Measurements from ENCODE around the gene SPATA7.

Gene SPATA7

GRCh38 chr14:88352698-88353097, 32.8 kb upstream of the SPATA7 start:
- no peak overlapping the region for H2AFZ ChIP-seq (ENCODE audit: low read depth, low read length)
- DNase-seq (no peak), ATAC-seq (ENCODE audit: insufficient read depth, low read depth) (no peak)

GRCh38 chr14:88354358-88354757, 31.1 kb upstream of the SPATA7 start:
- Histone ChIP-seq H3K79me2 (ENCODE audit: insufficient read depth, low read length) (no peaks in the 10 kb centered on the region), H4K20me1 (ENCODE audit: insufficient read depth, low read length) (no peaks in the 10 kb centered on the region), H3K4me1 (ENCODE audit: insufficient read depth, low read length) (no peaks in the 10 kb centered on the region), H3K27me3 (ENCODE audit: insufficient read depth, low read length, poor library complexity) (no peaks in the 10 kb centered on the region), H3K4me2 (ENCODE audit: insufficient read depth, low read length) (no peak overlapping the region), H3K9ac (ENCODE audit: low read depth, low read length) (no peak overlapping the region), H3K36me3 (ENCODE audit: insufficient read depth, low read length) (no peaks in the 10 kb centered on the region), H3K9me3 (ENCODE audit: insufficient read depth, low read length, severe bottlenecking) (no peaks in the 10 kb centered on the region), H2AFZ (ENCODE audit: low read depth, low read length) (no peak overlapping the region), H3K27ac (ENCODE audit: low read length) (no peak overlapping the region), H3K4me3 (ENCODE audit: low read depth in 1 of 2, low read length in 2 of 2) (no peak overlapping the region)
- no peak for DNase-seq
- no peak for ATAC-seq (ENCODE audit: insufficient read depth, low read depth)
- TF ChIP-seq CTCF (IDR thresholded peaks at IDR 0.05; ENCODE audit: borderline replicate concordance, extremely low read depth, low read length, poor library complexity, severe bottlenecking) (no peak), EZH2 (IDR thresholded peaks at IDR 0.05; ENCODE audit: borderline replicate concordance, low read depth, low read length, severe bottlenecking) (no peak)

More at GRCh38 chr14:88352698-88353097, 32.8 kb upstream of the SPATA7 start:
- Histone ChIP-seq H3K36me3 (ENCODE audit: insufficient read depth, low read length) (no peaks in the 10 kb centered on the region), H3K4me2 (ENCODE audit: insufficient read depth, low read length) (no peak overlapping the region), H3K27ac (ENCODE audit: low read length) (no peak overlapping the region), H4K20me1 (ENCODE audit: insufficient read depth, low read length) (no peaks in the 10 kb centered on the region), H3K4me3 (ENCODE audit: low read depth in 1 of 2, low read length in 2 of 2) (no peak overlapping the region), H3K9me3 (ENCODE audit: insufficient read depth, low read length, severe bottlenecking) (no peaks in the 10 kb centered on the region), H3K79me2 (ENCODE audit: insufficient read depth, low read length) (no peaks in the 10 kb centered on the region), H3K9ac (ENCODE audit: low read depth, low read length) (no peak overlapping the region), H3K4me1 (ENCODE audit: insufficient read depth, low read length) (no peaks in the 10 kb centered on the region), H3K27me3 (ENCODE audit: insufficient read depth, low read length, poor library complexity) (no peaks in the 10 kb centered on the region)
- no peak for TF ChIP-seq CTCF (IDR thresholded peaks at IDR 0.05; ENCODE audit: borderline replicate concordance, extremely low read depth, low read length, poor library complexity, severe bottlenecking)
- TF ChIP-seq EZH2 (IDR thresholded peaks at IDR 0.05; ENCODE audit: borderline replicate concordance, low read depth, low read length, severe bottlenecking), result no peak

- Histone ChIP-seq H3K79me2 (ENCODE audit: insufficient read depth, low read length) (no peaks in the 10 kb centered on the region), H3K4me3 (ENCODE audit: low read depth in 1 of 2, low read length in 2 of 2) (no peak overlapping the region), H3K36me3 (ENCODE audit: insufficient read depth, low read length) (no peaks in the 10 kb centered on the region), H3K9me3 (ENCODE audit: insufficient read depth, low read length, severe bottlenecking) (no peaks in the 10 kb centered on the region), H4K20me1 (ENCODE audit: insufficient read depth, low read length) (no peaks in the 10 kb centered on the region), H3K27ac (ENCODE audit: low read length) (no peak overlapping the region), H3K4me2 (ENCODE audit: insufficient read depth, low read length) (no peak overlapping the region), H3K27me3 (ENCODE audit: insufficient read depth, low read length, poor library complexity) (peaks cover 3% of the 10 kb centered on the region), H3K4me1 (ENCODE audit: insufficient read depth, low read length) (no peaks in the 10 kb centered on the region), H3K9ac (ENCODE audit: low read depth, low read length) (no peak overlapping the region), H2AFZ (ENCODE audit: low read depth, low read length) (no peak overlapping the region)
- ATAC-seq (ENCODE audit: insufficient read depth, low read depth) (no peak), DNase-seq (no peak)
- no peak for TF ChIP-seq CTCF (IDR thresholded peaks at IDR 0.05; ENCODE audit: borderline replicate concordance, extremely low read depth, low read length, poor library complexity, severe bottlenecking)
- TF ChIP-seq EZH2 (IDR thresholded peaks at IDR 0.05; ENCODE audit: borderline replicate concordance, low read depth, low read length, severe bottlenecking), result no peak
Measured at GRCh38 chr14:88359500-88359899, 26.0 kb upstream of the SPATA7 start.

GRCh38 chr14:88363644-88364043, 21.8 kb upstream of the SPATA7 start:
- H3K27ac ChIP-seq (ENCODE audit: low read length), result no peak overlapping the region
- no peaks in the 10 kb centered on the region for H3K4me1 ChIP-seq (ENCODE audit: insufficient read depth, low read length)
- H3K9me3 ChIP-seq (ENCODE audit: insufficient read depth, low read length, severe bottlenecking), result no peaks in the 10 kb centered on the region
- peaks cover 3% of the 10 kb centered on the region for H3K27me3 ChIP-seq (ENCODE audit: insufficient read depth, low read length, poor library complexity)
- H2AFZ ChIP-seq (ENCODE audit: low read depth, low read length), result no peak overlapping the region
- no peak for DNase-seq
- no peaks in the 10 kb centered on the region for H3K36me3 ChIP-seq (ENCODE audit: insufficient read depth, low read length)
- no peak overlapping the region for H3K4me2 ChIP-seq (ENCODE audit: insufficient read depth, low read length)
- H3K9ac ChIP-seq (ENCODE audit: low read depth, low read length), result no peak overlapping the region
- H3K79me2 ChIP-seq (ENCODE audit: insufficient read depth, low read length), result no peaks in the 10 kb centered on the region
- no peak overlapping the region for H3K4me3 ChIP-seq (ENCODE audit: low read depth in 1 of 2, low read length in 2 of 2)
- ATAC-seq (ENCODE audit: insufficient read depth, low read depth), result no peak
- TF ChIP-seq EZH2 (IDR thresholded peaks at IDR 0.05; ENCODE audit: borderline replicate concordance, low read depth, low read length, severe bottlenecking), result no peak
- no peak for TF ChIP-seq CTCF (IDR thresholded peaks at IDR 0.05; ENCODE audit: borderline replicate concordance, extremely low read depth, low read length, poor library complexity, severe bottlenecking)
- H4K20me1 ChIP-seq (ENCODE audit: insufficient read depth, low read length), result no peaks in the 10 kb centered on the region
